ENCODE measurements around the gene ZNF366.

- no peak for TF ChIP-seq POLR2A (IDR thresholded peaks at IDR 0.05)
- no peak for TF ChIP-seq CTCF (IDR thresholded peaks at IDR 0.05)
Measured at GRCh38 chr5:72417333-72418062, 89.7 kb downstream of the ZNF366 start.

Data from testis (tissue), 2 donors.